HG03565 (cell line): ENCODE results near the gene CREB3L4.

ENCODE experiments used
- ATAC-seq: cut with Tn5 transposase; IDR thresholded peaks from one replicate; pipeline ENCODE4 v1.9.1; 2021; ENCODE audit warnings: mild to moderate bottlenecking, moderate library complexity; ENCODE audit not compliant: unreplicated experiment

The CREB3L4 gene

GRCh38 chr1:153967107-153967999 is at the start of gene CREB3L4:
TSS of gene CREB3L4 (plus strand) at chr1:153967902. CDS start at chr1:153968526, 624 bp downstream.
- peak; percentile 66 for ATAC-seq

GRCh38 chr1:153919876-153920852 is 47.5 kb upstream of the CREB3L4 start:
- no peak for ATAC-seq

DNA sequence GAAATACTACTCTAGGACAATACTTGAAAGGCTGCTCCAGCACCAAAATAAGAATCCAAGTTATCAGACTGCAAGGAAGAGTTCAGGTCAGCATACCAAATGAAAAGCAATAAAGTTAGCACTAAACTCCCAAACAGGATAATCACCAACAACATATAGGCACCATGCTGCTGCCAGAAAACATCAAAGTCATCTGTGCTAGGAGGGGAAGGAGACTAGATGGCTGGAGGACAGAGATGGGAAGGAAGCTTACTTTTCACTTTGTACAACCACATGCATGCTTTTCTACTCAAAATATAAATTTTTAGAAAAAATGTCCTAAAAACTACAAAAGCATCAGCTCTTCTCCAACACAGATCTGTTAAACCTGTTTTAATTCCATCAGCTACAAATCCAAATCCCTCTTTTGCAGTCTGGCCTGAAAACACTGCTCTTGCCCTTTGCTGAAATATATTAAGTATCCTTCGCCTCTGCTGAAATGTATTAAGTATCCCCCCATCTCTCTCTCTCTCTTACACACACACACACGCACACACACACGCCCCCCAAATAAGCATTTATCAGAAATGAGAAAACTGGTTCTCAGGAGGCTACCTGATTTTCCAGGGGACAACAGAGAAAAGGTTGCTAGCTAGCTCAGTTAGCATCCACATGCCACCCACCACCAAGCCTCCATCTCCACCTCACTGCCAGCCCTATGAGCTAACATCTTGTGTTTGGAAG is 46.5 kb upstream of the CREB3L4 start:
- ATAC-seq: no peak

GRCh38 chr1:153921803-153922075 is 46.0 kb upstream of the CREB3L4 start:
- no peak for ATAC-seq

- ATAC-seq: peak; percentile 22
Measured at GRCh38 chr1:153922076-153922971, 45.4 kb upstream of the CREB3L4 start.

DNA sequence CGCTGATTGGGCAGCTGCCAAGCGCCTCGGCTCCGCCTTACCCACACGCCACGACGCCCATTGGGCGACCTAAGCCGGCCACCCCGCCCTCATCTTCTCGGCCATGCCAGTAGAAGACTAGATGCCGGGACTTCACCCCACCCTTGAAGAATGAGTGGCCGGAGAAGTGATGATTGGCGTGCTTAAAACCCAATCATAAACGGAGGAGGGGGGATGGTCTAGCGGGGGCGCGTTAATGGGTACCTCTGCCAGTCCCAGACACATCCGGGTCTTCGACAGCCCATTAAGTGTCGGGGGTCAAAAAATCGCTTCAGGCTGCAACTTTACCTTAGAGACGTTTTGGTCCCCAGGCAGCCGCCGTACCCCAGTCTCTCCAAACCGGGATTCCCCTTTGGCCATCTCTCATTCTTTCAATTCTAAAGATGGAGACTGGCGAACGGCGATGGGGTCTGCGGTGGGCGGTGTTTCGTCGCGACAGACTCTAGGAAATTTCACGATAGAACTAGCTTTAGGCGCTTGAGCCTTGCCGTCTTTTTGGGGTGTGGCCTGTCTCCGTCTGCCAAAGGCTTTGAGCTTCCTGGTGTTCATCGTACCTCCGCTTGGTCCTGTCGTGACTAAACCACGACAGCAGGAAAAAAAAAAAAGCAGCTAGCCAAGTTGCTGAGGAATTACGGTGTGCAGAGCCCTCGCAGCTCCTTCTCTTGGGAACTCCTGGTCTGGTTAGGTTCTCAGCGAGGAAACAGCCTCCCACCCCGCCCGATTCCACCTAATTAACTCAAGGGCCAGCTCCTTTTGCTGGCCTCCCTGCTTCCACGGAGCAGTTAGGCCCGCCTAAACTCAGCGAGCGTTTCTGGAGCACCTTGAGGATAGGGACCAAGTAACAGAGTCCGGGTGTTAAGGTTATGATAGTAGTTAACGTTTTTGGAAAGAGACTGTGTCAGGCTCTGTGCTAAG is 44.5 kb upstream of the CREB3L4 start, which contains the start of gene GATAD2B:
Gene GATAD2B (minus strand): TSS at position 1 of the 954 bp plus-strand sequence. CDS start 94,625 bp downstream, outside the sequence.
- ATAC-seq: peak; percentile 86

GRCh38 chr1:153926405-153926804 is 41.3 kb upstream of the CREB3L4 start:
- no peak for ATAC-seq

GRCh38 chr1:153928245-153928644 is 39.5 kb upstream of the CREB3L4 start:
- no peak for ATAC-seq

DNA sequence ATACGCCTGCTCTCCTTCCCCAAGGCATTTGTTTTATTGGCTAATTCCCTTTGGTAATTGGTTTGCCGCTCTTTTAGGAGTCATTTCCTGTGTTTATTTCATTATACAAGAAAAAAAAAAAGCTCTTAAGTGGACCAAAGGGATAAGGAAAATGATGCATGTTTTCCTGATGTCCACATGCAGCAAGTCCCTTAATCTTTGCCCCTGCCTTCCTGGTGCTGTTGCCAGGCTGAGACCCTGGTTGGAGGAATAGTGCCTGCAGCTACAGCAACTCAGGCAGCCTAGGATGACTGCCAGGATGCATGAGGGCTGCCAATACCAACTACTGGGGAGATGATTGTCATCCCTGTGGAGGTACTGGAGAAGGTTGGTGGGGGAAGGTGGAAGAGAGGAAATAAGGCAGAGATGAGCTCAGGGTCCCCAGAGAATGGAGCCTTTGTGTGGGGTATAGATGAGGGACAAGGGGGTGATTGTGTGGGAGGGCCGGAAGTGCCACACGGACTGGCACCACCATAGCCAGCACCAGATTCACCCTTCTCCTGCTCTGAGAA is 38.8 kb upstream of the CREB3L4 start:
- no peak for ATAC-seq

GRCh38 chr1:153929426-153929825 is 38.3 kb upstream of the CREB3L4 start:
- no peak for ATAC-seq

- ATAC-seq: no peak
Measured at GRCh38 chr1:153929981-153930948, 37.4 kb upstream of the CREB3L4 start.

DNA sequence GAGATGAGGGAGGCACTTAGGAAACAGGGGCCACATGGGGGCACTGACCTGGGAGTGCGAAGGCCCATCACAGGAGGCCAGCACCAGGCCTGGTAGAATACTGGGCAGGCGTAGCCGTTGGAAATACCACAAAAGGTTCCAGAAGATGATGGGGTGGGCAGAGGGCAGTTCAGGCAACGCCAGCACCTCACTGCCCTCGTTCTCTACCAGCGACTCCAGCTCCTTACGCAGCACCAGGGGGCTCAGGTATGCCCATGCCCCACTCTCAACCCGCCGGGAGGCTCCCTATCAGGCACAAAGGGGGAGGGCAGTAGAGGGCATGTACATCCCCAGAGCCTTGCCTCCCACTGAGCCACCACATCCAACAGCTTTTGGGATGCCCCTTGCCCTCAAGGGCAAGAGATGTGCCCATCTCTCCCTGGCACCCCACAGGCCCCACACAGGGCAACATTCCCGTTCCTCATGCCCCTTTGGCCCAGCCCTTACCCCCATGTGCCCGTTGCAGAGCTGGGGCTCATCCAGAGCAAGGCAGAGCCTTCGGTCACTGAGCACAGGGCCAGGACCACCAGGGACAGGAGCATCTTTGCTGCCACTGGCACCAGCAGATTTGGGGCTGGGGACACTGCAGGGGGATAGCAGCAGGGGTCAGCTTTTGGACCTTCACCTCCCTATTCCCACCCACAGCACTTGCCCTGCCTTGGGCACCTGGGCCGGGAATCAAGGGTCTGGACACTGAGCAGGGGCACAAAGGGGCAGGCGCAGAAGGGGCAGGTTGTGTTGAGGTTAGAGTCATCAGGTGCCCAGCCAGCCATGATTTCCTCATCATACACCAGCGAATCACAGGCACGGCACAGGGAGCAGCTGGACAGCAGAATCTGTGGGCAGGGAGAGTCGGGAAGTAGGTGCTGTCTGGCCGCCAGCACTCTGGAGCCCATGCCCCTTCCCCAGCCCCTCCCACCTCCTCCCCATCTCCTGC is 35.3 kb upstream of the CREB3L4 start:
- no peak for ATAC-seq

DNA sequence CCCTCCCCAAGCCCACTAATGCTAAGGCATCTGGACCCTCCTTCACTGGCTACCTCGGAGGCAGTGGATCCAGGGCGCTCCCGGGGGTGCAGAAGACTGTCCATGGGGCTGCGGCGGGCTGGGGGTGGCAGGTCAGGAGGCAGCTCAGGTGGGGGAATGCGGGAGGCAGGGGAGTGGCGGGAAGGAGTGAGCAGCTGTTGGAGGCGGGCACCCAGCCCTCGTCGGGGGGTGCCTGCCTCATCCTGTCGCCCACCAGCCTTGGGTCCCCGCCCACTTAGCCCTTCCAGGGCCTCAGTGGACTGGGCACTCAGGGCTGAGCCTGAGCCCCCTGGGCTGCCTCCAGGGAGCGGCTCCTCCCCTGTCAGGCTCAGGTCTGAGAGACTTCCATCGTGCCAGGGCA is 34.3 kb upstream of the CREB3L4 start:
- ATAC-seq: no peak

GRCh38 chr1:153933955-153934354 is 33.7 kb upstream of the CREB3L4 start:
- no peak for ATAC-seq

DNA sequence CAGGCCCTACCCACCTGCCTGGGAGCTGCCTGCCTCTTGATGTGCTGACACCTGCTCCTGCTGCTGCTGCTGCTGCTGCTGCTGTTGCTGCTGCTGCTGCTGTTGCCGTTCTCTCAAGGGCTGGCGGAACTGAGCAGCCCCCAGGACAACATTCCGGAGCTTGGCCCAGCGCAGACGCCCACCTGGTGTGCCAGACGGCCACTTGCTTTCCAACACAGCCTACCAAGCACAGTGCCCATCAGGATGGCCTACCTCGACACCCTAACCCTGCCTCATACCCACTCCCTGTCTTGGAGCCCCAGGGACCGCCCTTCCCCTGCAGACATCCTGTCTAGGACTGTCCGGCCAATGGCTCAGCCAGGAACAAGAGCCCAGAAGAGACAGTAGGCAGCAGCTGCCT is 33.0 kb upstream of the CREB3L4 start:
- ATAC-seq: no peak
